Measurements from ENCODE around the gene EEF2K.

GRCh38 chr16:22255335-22255734 is 49.3 kb downstream of the EEF2K start:
- TF ChIP-seq POLR2AphosphoS5 (IDR thresholded peaks at IDR 0.05): no peak
- no peak for TF ChIP-seq POLR2A (IDR thresholded peaks at IDR 0.05)
- TF ChIP-seq EP300 (IDR thresholded peaks at IDR 0.05): no peak

All from sigmoid colon (tissue), 4 donors.